Right lobe of liver (tissue), 6 donors: ENCODE data around the gene USP9X. TPM values are rescaled to one million over a fixed set of nuclear protein-coding genes. Genes with fewer than 3 reads are reported as not detected.
"Not testable (repeated sequence)": the region's sequence is repeated elsewhere in the genome, so short reads cannot be mapped to it uniquely, and the experiment has no call there.

Experiments
- ATAC-seq, 4 donors: fragments of 200-7000 bp; cut with Tn5 transposase; one replicate each; pipeline ENCODE4 v1.9.1; 2020; ENCODE audit warnings: mild to moderate bottlenecking in 4 of 4, moderate library complexity in 4 of 4
- DNase-seq, 3 donors: peaks; one replicate each; pipeline ENCODE4 v3.0.0-alpha.2; 2020
- H3K27ac ChIP-seq, 3 donors: fragments of 200-600 bp; one replicate each; pipeline ENCODE4 v1.8.0; 2022
- H3K27me3 ChIP-seq, 2 donors: fragments of 200-600 bp; one replicate each; pipeline ENCODE4 v1.8.0; 2022
- H3K36me3 ChIP-seq, 4 donors: fragments of 200-600 bp; sonication (generic) in 1 of 4; one replicate each; pipeline versions ENCODE4 v1.5.1 to v1.8.0; 2017 to 2022; ENCODE audit warnings: control low read depth in 1 of 4
- H3K4me1 ChIP-seq, 4 donors: fragments of 200-600 bp; sonication (generic) in 1 of 4; one replicate each; pipeline versions ENCODE4 v1.5.1 to v1.8.0; 2017 to 2022; ENCODE audit warnings: control low read depth in 1 of 4
- H3K4me3 ChIP-seq, 3 donors: fragments of 200-600 bp; one replicate each; pipeline ENCODE4 v1.8.0; 2022
- H3K9me3 ChIP-seq, 4 donors: fragments of 200-600 bp; sonication (generic) in 1 of 4; one replicate each; pipeline versions ENCODE4 v1.5.1 to v1.8.0; 2017 to 2022; ENCODE audit warnings: control low read depth in 1 of 4
- CTCF ChIP-seq, 4 donors: fragments of 200-600 bp in 3 of 4; fragments of 450-650 bp in 1 of 4; IDR thresholded peaks; one replicate each; pipeline versions ENCODE4 v1.5.1 to v1.8.0; 2016 to 2022; ENCODE audit warnings: antibody characterized with exemption in 4 of 4, mild to moderate bottlenecking in 2 of 4
- POLR2A ChIP-seq: fragments of 450-650 bp; IDR thresholded peaks from one replicate; pipeline ENCODE4 v1.6.1; 2017; ENCODE audit warnings: antibody characterized with exemption, mild to moderate bottlenecking
- WGBS: methylation state at CpG from one replicate; pipeline ENCODE4 v1.1.6; 2018; ENCODE audit warnings: low coverage, low lambda C conversion rate; ENCODE audit not compliant: insufficient coverage; ENCODE audit errors: missing lambda C conversion rate; 5-methylcytosine and 5-hydroxymethylcytosine counted together
- intact Hi-C, 2 donors: fragments of 100-400 bp; cut with DNase I; formaldehyde crosslinking; loops; one replicate each; pipeline versions ENCODE4 v1.11.2 to v1.14.1; 2022
- total RNA-seq, 6 experiments: library from RNA; depleted of rRNA in 2 of 6; stranded (reverse); fragments of >200 nt in 2 of 6; fragmentation: NEBNext Ultra II Directional in 3 of 6; extraction: Animal tissue kit (Norgen Biotek cat#: 25700) in 3 of 6; gene quantifications; one replicate each; pipeline versions ENCODE4 v1.1.0 to v1.2.4, GENCODE V29; 2016 to 2023
- donor health status: DM: no; HTN: yes; CAD: no.
- donor health status: DM: no; HTN: no; CAD: no.
- donor health status: DM: no; HTN: no; CAD: no.
- donor health status: DM: no; HTN: yes; CAD: no.
- donor health status: DM: no; HTN: yes; CAD: no.

USP9X gene
- total RNA-seq, 6 experiments from 2014 or later: 53.5 to 76.2 (median 63.1) TPM

- 44% methylated on average over 3 of the region's 3 CpGs for WGBS
- peaks cover 0 to 28% (median 14%) of the 10 kb centered on the region in 4 donors for H3K36me3 ChIP-seq
- intact Hi-C loops: no loop called here
- H3K27ac ChIP-seq: no peak overlapping the region
- ATAC-seq (no peak), DNase-seq (no peak)
- H3K4me3 ChIP-seq: no peak overlapping the region
- H3K9me3 ChIP-seq: no peaks in the 10 kb centered on the region
- no peak for TF ChIP-seq CTCF (IDR thresholded peaks at IDR 0.05)
- no peak for TF ChIP-seq POLR2A
- H3K4me1 ChIP-seq: no peaks in the 10 kb centered on the region
- H3K27me3 ChIP-seq: no peaks in the 10 kb centered on the region
Observed at GRCh38 chrX:41184312-41184711, 99.1 kb downstream of the USP9X start.

- H3K27me3 ChIP-seq, intact Hi-C loops, ATAC-seq, H3K9me3 ChIP-seq, DNase-seq, H3K27ac ChIP-seq, H3K4me1 ChIP-seq, H3K4me3 ChIP-seq: not testable (repeated sequence)
- WGBS: 94% methylated on average over 5 of the region's 7 CpGs
- peaks cover 0 to 37% (median 22%) of the 10 kb centered on the region in 4 donors for H3K36me3 ChIP-seq
Observed at GRCh38 chrX:41186946-41187345, 101.7 kb downstream of the USP9X start.

GRCh38 chrX:41189156-41189555 is 103.9 kb downstream of the USP9X start:
- Histone ChIP-seq H3K4me3 (no peak overlapping the region), H3K4me1 (no peaks in the 10 kb centered on the region), H3K27ac (no peak overlapping the region), H3K9me3 (no peaks in the 10 kb centered on the region), H3K27me3 (no peaks in the 10 kb centered on the region), H3K36me3 (peaks cover 0 to 34% (median 20%) of the 10 kb centered on the region in 4 donors)
- intact Hi-C loops: no loop called here
- TF ChIP-seq CTCF (IDR thresholded peaks at IDR 0.05) (no peak), POLR2A (no peak)
- WGBS: 56% methylated on average over 1 of the region's 1 CpG
- DNase-seq (no peak), ATAC-seq (no peak)

- TF ChIP-seq CTCF (IDR thresholded peaks at IDR 0.05): no peak
- TF ChIP-seq POLR2A: no peak
- Histone ChIP-seq H3K27ac (no peak overlapping the region), H3K4me3 (no peak overlapping the region), H3K36me3 (peaks cover 0 to 35% (median 17%) of the 10 kb centered on the region in 4 donors), H3K4me1 (no peaks in the 10 kb centered on the region), H3K27me3 (no peaks in the 10 kb centered on the region), H3K9me3 (no peaks in the 10 kb centered on the region)
- WGBS: 95% methylated on average over 3 of the region's 3 CpGs
- intact Hi-C loops: no loop called here
- ATAC-seq (no peak), DNase-seq (no peak)
Observed at GRCh38 chrX:41192880-41193279, 107.6 kb downstream of the USP9X start.

- DNase-seq (no peak), ATAC-seq (no peak)
- 94% methylated on average over 1 of the region's 1 CpG for WGBS
- H3K27ac ChIP-seq: no peak overlapping the region
- no peaks in the 10 kb centered on the region for H3K4me1 ChIP-seq
- no peaks in the 10 kb centered on the region for H3K9me3 ChIP-seq
- TF ChIP-seq CTCF (IDR thresholded peaks at IDR 0.05): no peak
- TF ChIP-seq POLR2A: no peak
- no peak overlapping the region for H3K4me3 ChIP-seq
- H3K36me3 ChIP-seq: peaks cover 0 to 69% (median 14%) of the 10 kb centered on the region in 4 donors
- no peaks in the 10 kb centered on the region for H3K27me3 ChIP-seq
- intact Hi-C loops: no loop called here
Observed at GRCh38 chrX:41198410-41198809, 113.2 kb downstream of the USP9X start.
